HG03354 (cell line): Measurements from ENCODE around the gene PRPSAP1.
"Not testable (repeated sequence)": the region's sequence is repeated elsewhere in the genome, so short reads cannot be mapped to it uniquely, and the experiment has no call there.

Experiments
- ATAC-seq: cut with Tn5 transposase; IDR thresholded peaks from one replicate; pipeline ENCODE4 v1.9.1; 2021; ENCODE audit warnings: mild to moderate bottlenecking; ENCODE audit not compliant: unreplicated experiment, poor library complexity, severe bottlenecking

Gene PRPSAP1

GRCh38 chr17:76333673-76334505 lies 19.8 kb downstream of the PRPSAP1 start:
- no peak for ATAC-seq

GRCh38 chr17:76331083-76331482 lies 22.6 kb downstream of the PRPSAP1 start:
- ATAC-seq: no peak

- no peak for ATAC-seq
These were observed 24.1 kb downstream of the PRPSAP1 start for GRCh38 chr17:76329664-76330063.

GRCh38 chr17:76327696-76328095 lies 26.0 kb downstream of the PRPSAP1 start:
- ATAC-seq: no peak

- no peak for ATAC-seq
These were observed 27.4 kb downstream of the PRPSAP1 start for GRCh38 chr17:76326306-76326705.

GRCh38 chr17:76318586-76318985 lies 35.1 kb downstream of the PRPSAP1 start:
- no peak for ATAC-seq

GRCh38 chr17:76317535-76317934 lies 36.2 kb downstream of the PRPSAP1 start:
- no peak for ATAC-seq

- no peak for ATAC-seq
These were observed 39.1 kb downstream of the PRPSAP1 start for GRCh38 chr17:76314392-76315227.

GRCh38 chr17:76312735-76313134 lies 41.0 kb downstream of the PRPSAP1 start:
- no peak for ATAC-seq

GRCh38 chr17:76309461-76309860 lies 44.3 kb downstream of the PRPSAP1 start:
- ATAC-seq: no peak

- no peak for ATAC-seq
These were observed 45.8 kb downstream of the PRPSAP1 start, which contains the start of gene QRICH2 for GRCh38 chr17:76307966-76308338. Gene QRICH2 (minus strand): TSS chr17:76308276. CDS start chr17:76307998, 278 bp downstream.

- ATAC-seq: no peak
These were observed 46.3 kb downstream of the PRPSAP1 start for GRCh38 chr17:76307299-76307965.

- not testable (repeated sequence) for ATAC-seq
These were observed 48.6 kb downstream of the PRPSAP1 start for GRCh38 chr17:76305135-76305454.

- ATAC-seq: no peak
These were observed 49.2 kb downstream of the PRPSAP1 start for GRCh38 chr17:76304226-76305134.

- no peak for ATAC-seq
These were observed 56.3 kb downstream of the PRPSAP1 start for GRCh38 chr17:76297436-76297835.

GRCh38 chr17:76296889-76297288 lies 56.8 kb downstream of the PRPSAP1 start:
- no peak for ATAC-seq

- ATAC-seq: no peak
These were observed 57.5 kb downstream of the PRPSAP1 start for GRCh38 chr17:76296186-76296585.

GRCh38 chr17:76293106-76293505 lies 60.6 kb downstream of the PRPSAP1 start:
- ATAC-seq: no peak

GRCh38 chr17:76292567-76292966 lies 61.1 kb downstream of the PRPSAP1 start:
- no peak for ATAC-seq
